OCI-LY7 (cell line): ENCODE measurements around the gene ACTL8. TPM values are rescaled to one million over a fixed set of nuclear protein-coding genes. Genes with fewer than 3 reads are reported as not detected.

ENCODE experiments used
- BruUV-seq: library from RNA; stranded (reverse); fragments of 400-500 nt; replicated peaks from 2 replicates; lab custom pipeline; 2021; lab: Mats Ljungman, UMichigan
- CTCF ChIA-PET: fragments of 300-600 bp; sonication (Branson Sonifier 250); formaldehyde crosslinking; loops from one replicate; lab custom pipeline; 2022; ENCODE audit warnings: antibody characterized with exemption; ENCODE audit not compliant: unreplicated experiment; lab: Charles Lee
- POLR2A ChIA-PET: fragments of 300-600 bp; sonication (Branson Sonifier 250); formaldehyde crosslinking; loops from one replicate; lab custom pipeline; 2022; ENCODE audit warnings: antibody characterized with exemption; lab: Charles Lee
- DNase-seq: peaks from one replicate; pipeline ENCODE4 v3.0.0-alpha.2; 2015; ENCODE audit warnings: low spot score
- H2AFZ ChIP-seq: fragments of 200-600 bp; sonication (generic), shearing (Covaris generic); 2 replicates; pipeline ENCODE4 v1.6.1; 2014; ENCODE audit warnings: mild to moderate bottlenecking, antibody characterized with exemption, low read length, moderate library complexity
- H3K27ac ChIP-seq: fragments of 200-600 bp; sonication (generic); 2 replicates; pipeline ENCODE4 v1.5.1; 2014; ENCODE audit warnings: mixed run types, low read depth, mild to moderate bottlenecking, moderate library complexity, low read length, inconsistent platforms; ENCODE audit not compliant: poor library complexity, severe bottlenecking
- H3K36me3 ChIP-seq: fragments of 200-600 bp; sonication (generic); 2 replicates; pipeline ENCODE4 v1.6.1; 2014; ENCODE audit warnings: mild to moderate bottlenecking, antibody characterized with exemption, low read length, moderate library complexity, mixed read lengths; ENCODE audit not compliant: insufficient read depth
- H3K4me1 ChIP-seq: fragments of 200-600 bp; sonication (generic); 2 replicates; pipeline ENCODE4 v1.5.1; 2014; ENCODE audit warnings: mild to moderate bottlenecking, low read length; ENCODE audit not compliant: insufficient read depth, poor library complexity, severe bottlenecking
- H3K4me2 ChIP-seq: fragments of 200-600 bp; sonication (generic); 2 replicates; pipeline ENCODE4 v1.6.1; 2014; ENCODE audit warnings: mild to moderate bottlenecking, low read length
- H3K4me3 ChIP-seq: fragments of 200-600 bp; sonication (generic); 2 replicates; pipeline ENCODE4 v1.5.1; 2014; ENCODE audit warnings: mild to moderate bottlenecking, low read depth, low read length; ENCODE audit not compliant: poor library complexity, severe bottlenecking
- H3K79me2 ChIP-seq: fragments of 200-600 bp; sonication (generic); 2 replicates; pipeline ENCODE4 v1.6.1; 2016; ENCODE audit warnings: low read depth, mild to moderate bottlenecking, low read length, moderate library complexity, mixed read lengths; ENCODE audit not compliant: insufficient read depth
- H3K9me2 ChIP-seq: fragments of 200-600 bp; sonication (generic); 2 replicates; pipeline ENCODE4 v1.6.1; 2016; ENCODE audit warnings: mild to moderate bottlenecking, low read length, mixed read lengths; ENCODE audit not compliant: insufficient read depth
- H3K9me3 ChIP-seq: fragments of 200-600 bp; sonication (generic); 2 replicates; pipeline ENCODE4 v1.6.1; 2014; ENCODE audit warnings: mild to moderate bottlenecking, mixed run types, low read length, mixed read lengths
- H4K20me1 ChIP-seq: fragments of 200-600 bp; sonication (generic); 2 replicates; pipeline ENCODE4 v1.6.1; 2014; ENCODE audit warnings: mild to moderate bottlenecking, antibody characterized with exemption, low read length, moderate library complexity, mixed read lengths; ENCODE audit not compliant: insufficient read depth
- CTCF ChIP-seq: fragments of 200-600 bp; sonication (generic); conservative IDR thresholded peaks from 2 replicates; pipeline ENCODE4 v1.5.1; 2014; ENCODE audit warnings: mild to moderate bottlenecking, antibody characterized with exemption, low read length, moderate library complexity, mixed read lengths
- EZH2phosphoT487 ChIP-seq: fragments of 200-600 bp; sonication (generic); IDR thresholded peaks from 2 replicates; pipeline ENCODE4 v1.6.1; 2018; ENCODE audit warnings: low read depth, borderline replicate concordance, mild to moderate bottlenecking, mixed run types, antibody characterized with exemption, low read length, moderate library complexity, mixed read lengths
- intact Hi-C: fragments of 100-400 bp; cut with micrococcal nuclease; formaldehyde crosslinking; loops from one replicate; pipeline ENCODE4 v1.10.0; 2022; ENCODE audit not compliant: unreplicated experiment
- total RNA-seq, 2 experiments: library from RNA; depleted of rRNA in 1 of 2; stranded (reverse); fragments of >200 nt in 1 of 2; shearing (Covaris generic) in 1 of 2; gene quantifications; 2 replicates each; pipeline ENCODE4 v1.2.3, GENCODE V29; 2014 to 2022

The ACTL8 gene
- total RNA-seq, 2 experiments from 2014 or later, result not detected

GRCh38 chr1:17834561-17835100 lies 79.5 kb downstream of the ACTL8 start:
- no peaks in the 10 kb centered on the region; the same call in 1 of the 2 replicates for H4K20me1 ChIP-seq
- no peaks in the 10 kb centered on the region for H3K36me3 ChIP-seq
- H3K27ac ChIP-seq, result no peak overlapping the region
- H3K9me3 ChIP-seq, result no peaks in the 10 kb centered on the region
- no peaks in the 10 kb centered on the region for H3K4me1 ChIP-seq
- no peak overlapping the region for H3K4me3 ChIP-seq
- H3K79me2 ChIP-seq, result no peaks in the 10 kb centered on the region
- POLR2A ChIA-PET, result no interaction called here
- TF ChIP-seq CTCF, result no peak
- TF ChIP-seq EZH2phosphoT487, result no peak
- no peak overlapping the region for H2AFZ ChIP-seq
- DNase-seq, result no peak
- no peaks in the 10 kb centered on the region for H3K9me2 ChIP-seq
- no TSS peak for BruUV-seq
- intact Hi-C loops, result no loop called here
- CTCF ChIA-PET, result no interaction called here
- H3K4me2 ChIP-seq, result no peak overlapping the region

- Histone ChIP-seq H3K4me1 (no peaks in the 10 kb centered on the region), H3K9me3 (no peaks in the 10 kb centered on the region), H3K4me3 (no peak overlapping the region), H3K9me2 (no peaks in the 10 kb centered on the region), H3K4me2 (no peak overlapping the region), H3K27ac (no peak overlapping the region), H3K36me3 (no peaks in the 10 kb centered on the region), H4K20me1 (no peaks in the 10 kb centered on the region), H3K79me2 (no peaks in the 10 kb centered on the region), H2AFZ (no peak overlapping the region)
- ChIA-PET POLR2A (interaction anchor here (0.6 kb wide), 1 partner anchor 12 kb away, joined by 4 read pairs; no protein-coding TSS in a partner anchor), CTCF (no interaction called here)
- no peak for DNase-seq
- BruUV-seq, result no TSS peak
- intact Hi-C loops, result no loop called here
- TF ChIP-seq EZH2phosphoT487 (no peak), CTCF (no peak)
These were observed 82.3 kb downstream of the ACTL8 start for GRCh38 chr1:17837233-17838030.
